MM.1S (cell line): ENCODE data around the gene KLK1.
"Not testable (repeated sequence)": the region's sequence is repeated elsewhere in the genome, so short reads cannot be mapped to it uniquely, and the experiment has no call there.

Experiments used
- DNase-seq: peaks from one replicate; pipeline ENCODE4 v3.0.0-alpha.2; 2015
- H2AFZ ChIP-seq: fragments of 300-600 bp; sonication (generic); 2 replicates; pipeline ENCODE4 v1.6.0; 2016; ENCODE audit warnings: antibody characterized with exemption, low read length
- H3F3A ChIP-seq: fragments of 300-600 bp; sonication (generic); 2 replicates; pipeline ENCODE4 v1.6.1; 2016; ENCODE audit warnings: mild to moderate bottlenecking, antibody characterized with exemption, low read length, moderate library complexity, mixed read lengths; ENCODE audit not compliant: insufficient read depth
- H3K27ac ChIP-seq: fragments of 300-600 bp; sonication (generic); 2 replicates; pipeline ENCODE4 v1.5.1; 2016; ENCODE audit warnings: mild to moderate bottlenecking, low read length
- H3K27me3 ChIP-seq: fragments of 300-600 bp; sonication (generic); replicated peaks from 2 replicates; pipeline ENCODE4 v1.6.0; 2016; ENCODE audit warnings: low read length; ENCODE audit not compliant: insufficient read depth
- H3K36me3 ChIP-seq: fragments of 300-600 bp; sonication (generic); replicated peaks from 2 replicates; pipeline ENCODE4 v1.6.1; 2016; ENCODE audit warnings: mild to moderate bottlenecking, low read length, mixed read lengths; ENCODE audit not compliant: insufficient read depth
- H3K4me1 ChIP-seq: fragments of 300-600 bp; sonication (generic); 2 replicates; pipeline ENCODE4 v1.6.1; 2016; ENCODE audit warnings: low read length, mixed read lengths
- H3K4me2 ChIP-seq: fragments of 300-600 bp; sonication (generic); 2 replicates; pipeline ENCODE4 v1.6.0; 2016; ENCODE audit warnings: low read depth, low read length
- H3K4me3 ChIP-seq: fragments of 300-600 bp; sonication (generic); 2 replicates; pipeline ENCODE4 v1.5.1; 2016; ENCODE audit warnings: low read length, mixed read lengths
- H3K79me2 ChIP-seq: fragments of 300-600 bp; sonication (generic); 2 replicates; pipeline ENCODE4 v1.6.1; 2016; ENCODE audit warnings: mixed run types, low read length, mixed read lengths
- H3K9ac ChIP-seq: fragments of 300-600 bp; sonication (generic); 2 replicates; pipeline ENCODE4 v1.6.1; 2016; ENCODE audit warnings: low read length, mixed read lengths
- H3K9me2 ChIP-seq: fragments of 300-600 bp; sonication (generic); replicated peaks from 2 replicates; pipeline ENCODE4 v1.6.1; 2016; ENCODE audit warnings: mild to moderate bottlenecking, low read length, mixed read lengths; ENCODE audit not compliant: insufficient read depth
- H3K9me3 ChIP-seq: fragments of 300-600 bp; sonication (generic); replicated peaks from 2 replicates; pipeline ENCODE4 v1.6.1; 2016; ENCODE audit warnings: mild to moderate bottlenecking, low read length, mixed read lengths; ENCODE audit not compliant: insufficient read depth
- H4K20me1 ChIP-seq: fragments of 300-600 bp; sonication (generic); 2 replicates; pipeline ENCODE4 v1.6.1; 2016; ENCODE audit warnings: mild to moderate bottlenecking, low read length, moderate library complexity, mixed read lengths; ENCODE audit not compliant: insufficient read depth
- CTCF ChIP-seq: fragments of 300-600 bp; sonication (generic); IDR thresholded peaks from 2 replicates; pipeline ENCODE4 v1.5.1; 2016; ENCODE audit warnings: antibody characterized with exemption, low read length, mixed read lengths
- EZH2 ChIP-seq: fragments of 300-600 bp; sonication (generic); optimal IDR thresholded peaks from 2 replicates; pipeline ENCODE3; 2017; ENCODE audit warnings: low read depth, mild to moderate bottlenecking, antibody characterized with exemption, low read length, mixed read lengths
- EZH2phosphoT487 ChIP-seq: fragments of 300-600 bp; sonication (generic); IDR thresholded peaks from 2 replicates; pipeline ENCODE4 v1.6.1; 2018; ENCODE audit warnings: antibody characterized with exemption, low read length

The KLK1 gene

GRCh38 chr19:50814883-50815282, 8.7 kb downstream of the KLK1 start:
- no peaks in the 10 kb centered on the region for H3K36me3 ChIP-seq
- H3K4me3 ChIP-seq, result no peak overlapping the region
- H3K79me2 ChIP-seq, result no peaks in the 10 kb centered on the region
- no peak overlapping the region for H3K9ac ChIP-seq
- H3F3A ChIP-seq, result no peaks in the 10 kb centered on the region
- H3K9me3 ChIP-seq, result no peaks in the 10 kb centered on the region
- no peak overlapping the region for H3K4me2 ChIP-seq
- DNase-seq, result no peak
- no peak overlapping the region for H3K27ac ChIP-seq
- no peaks in the 10 kb centered on the region for H4K20me1 ChIP-seq
- no peaks in the 10 kb centered on the region for H3K4me1 ChIP-seq
- TF ChIP-seq CTCF (no peak), EZH2 (no peak), EZH2phosphoT487 (no peak)
- H3K9me2 ChIP-seq, result no peaks in the 10 kb centered on the region
- peaks cover 70% of the 10 kb centered on the region for H3K27me3 ChIP-seq
- no peak overlapping the region for H2AFZ ChIP-seq

GRCh38 chr19:50812474-50812873, 11.1 kb downstream of the KLK1 start:
- no peaks in the 10 kb centered on the region for H3K9me2 ChIP-seq
- no peaks in the 10 kb centered on the region for H3K9me3 ChIP-seq

GRCh38 chr19:50811622-50812238, 11.9 kb downstream of the KLK1 start:
- not testable (repeated sequence) for H3K9me3 ChIP-seq, H3K9ac ChIP-seq, H3F3A ChIP-seq, H2AFZ ChIP-seq, H3K27ac ChIP-seq, H3K36me3 ChIP-seq, H3K4me1 ChIP-seq, DNase-seq, H3K79me2 ChIP-seq, H3K4me2 ChIP-seq, H3K9me2 ChIP-seq, H4K20me1 ChIP-seq, H3K4me3 ChIP-seq
- peaks cover 49% of the 10 kb centered on the region for H3K27me3 ChIP-seq

More at GRCh38 chr19:50812474-50812873, 11.1 kb downstream of the KLK1 start:
- Histone ChIP-seq H3K4me1 (no peaks in the 10 kb centered on the region), H3F3A (no peaks in the 10 kb centered on the region), H3K79me2 (no peaks in the 10 kb centered on the region), H3K27me3 (peaks cover 56% of the 10 kb centered on the region), H4K20me1 (no peaks in the 10 kb centered on the region), H3K4me2 (no peak overlapping the region), H3K4me3 (no peak overlapping the region), H2AFZ (no peak overlapping the region), H3K27ac (no peak overlapping the region), H3K36me3 (no peaks in the 10 kb centered on the region), H3K9ac (no peak overlapping the region)
- no peak for TF ChIP-seq EZH2
- TF ChIP-seq CTCF, result no peak
- no peak for TF ChIP-seq EZH2phosphoT487
- DNase-seq, result no peak

GRCh38 chr19:50808856-50809255, 14.7 kb downstream of the KLK1 start:
- H3F3A ChIP-seq, result no peaks in the 10 kb centered on the region
- peaks cover 27% of the 10 kb centered on the region for H3K27me3 ChIP-seq
- H3K9me3 ChIP-seq, result no peaks in the 10 kb centered on the region
- H3K4me2 ChIP-seq, result no peak overlapping the region
- no peaks in the 10 kb centered on the region for H3K36me3 ChIP-seq
- H2AFZ ChIP-seq, result no peak overlapping the region
- no peaks in the 10 kb centered on the region for H3K4me1 ChIP-seq
- H3K79me2 ChIP-seq, result peaks cover 6% of the 10 kb centered on the region
- H4K20me1 ChIP-seq, result no peaks in the 10 kb centered on the region
- no peaks in the 10 kb centered on the region for H3K9me2 ChIP-seq
- TF ChIP-seq CTCF (no peak), EZH2phosphoT487 (no peak), EZH2 (no peak)
- no peak for DNase-seq
- H3K4me3 ChIP-seq, result no peak overlapping the region
- no peak overlapping the region for H3K9ac ChIP-seq
- no peak overlapping the region for H3K27ac ChIP-seq
